Heart left ventricle (tissue), 13 donors: ENCODE measurements around the gene GALNT2.

Experiments used
- CTCF ChIP-seq, 12 donors: fragments of 200-600 bp; sonication (generic) in 4 of 12; IDR thresholded peaks; one replicate each; pipeline versions ENCODE4 v1.5.0 to v1.8.0; 2018 to 2022; ENCODE audit warnings: antibody characterized with exemption in 12 of 12, mild to moderate bottlenecking in 5 of 12
- POLR2A ChIP-seq, 2 donors: fragments of 450-650 bp; IDR thresholded peaks; one replicate each; pipeline ENCODE4 v1.6.1; 2017; ENCODE audit warnings: antibody characterized with exemption in 2 of 2, mild to moderate bottlenecking in 2 of 2, moderate library complexity in 2 of 2
- donor health status: ischemic (EF 13 %, LVEDD 7.1; RV severe dilation, severe dysfunction).
- donor health status: DM: no; HTN: yes; CAD: no.
- donor health status: DM: no; HTN: no; CAD: no.
- donor health status: ischemic (EF 25% LVEDD 6.9; RV normal size, moderate dysfunction).
- donor health status: ischemic (EF 25% LVEDD 5.7; RV mildly dilated, moderate dysfunction).
- donor health status: ischemic (EF 35%, LVEDD 5.7; RV mildly dilated, moderate dysfunction).
- donor health status: nonischemic (EF 11% LVEDD 7.7; RV severe dilation, severe dysfunction).
- donor health status: DM: yes; HTN: yes; CAD: no.
- donor health status: PGD.
- donor health status: ischemic (EF 29% LVEDD 5.4; RV normal size, mild dysfunction).
- donor health status: nonischemic (EF 23%, LVEDD 6.1; RV moderate dilation, normal function).

DNA sequence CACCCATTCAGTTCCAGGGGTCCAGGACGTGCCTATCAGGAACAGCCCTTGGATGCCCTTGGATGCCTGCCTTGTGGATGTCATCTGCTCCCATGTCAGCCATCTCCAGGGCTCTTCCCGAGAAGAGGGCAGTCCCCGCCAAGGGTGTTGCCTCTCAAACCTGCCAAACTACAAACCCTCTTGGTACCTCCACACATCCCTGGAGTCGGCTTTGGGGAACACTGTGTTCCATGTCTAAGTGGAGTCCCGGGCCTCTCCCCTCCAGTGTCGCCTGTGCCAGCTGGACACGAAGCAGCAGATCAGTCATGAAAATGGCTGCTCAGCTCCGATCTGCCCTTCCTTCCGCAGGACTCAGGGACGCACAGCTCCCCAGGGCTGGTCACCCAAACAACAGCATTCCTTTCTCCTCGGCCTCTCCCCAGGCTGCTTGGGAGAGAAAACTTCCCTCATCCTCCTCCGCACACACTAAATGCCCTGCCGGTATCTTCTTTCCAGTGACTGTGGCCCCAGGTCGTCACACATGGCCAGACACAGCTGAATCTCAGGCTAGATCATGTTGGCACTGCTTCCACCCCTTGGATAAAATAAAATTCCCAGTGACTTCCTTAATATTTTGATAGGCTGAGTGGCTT is 53.4 kb downstream of the GALNT2 start:
- TF ChIP-seq CTCF (IDR thresholded peaks at IDR 0.05) (no peak), POLR2A (IDR thresholded peaks at IDR 0.05) (no peak)
